ENCODE results near the gene SELENOO.

The SELENOO gene

DNA sequence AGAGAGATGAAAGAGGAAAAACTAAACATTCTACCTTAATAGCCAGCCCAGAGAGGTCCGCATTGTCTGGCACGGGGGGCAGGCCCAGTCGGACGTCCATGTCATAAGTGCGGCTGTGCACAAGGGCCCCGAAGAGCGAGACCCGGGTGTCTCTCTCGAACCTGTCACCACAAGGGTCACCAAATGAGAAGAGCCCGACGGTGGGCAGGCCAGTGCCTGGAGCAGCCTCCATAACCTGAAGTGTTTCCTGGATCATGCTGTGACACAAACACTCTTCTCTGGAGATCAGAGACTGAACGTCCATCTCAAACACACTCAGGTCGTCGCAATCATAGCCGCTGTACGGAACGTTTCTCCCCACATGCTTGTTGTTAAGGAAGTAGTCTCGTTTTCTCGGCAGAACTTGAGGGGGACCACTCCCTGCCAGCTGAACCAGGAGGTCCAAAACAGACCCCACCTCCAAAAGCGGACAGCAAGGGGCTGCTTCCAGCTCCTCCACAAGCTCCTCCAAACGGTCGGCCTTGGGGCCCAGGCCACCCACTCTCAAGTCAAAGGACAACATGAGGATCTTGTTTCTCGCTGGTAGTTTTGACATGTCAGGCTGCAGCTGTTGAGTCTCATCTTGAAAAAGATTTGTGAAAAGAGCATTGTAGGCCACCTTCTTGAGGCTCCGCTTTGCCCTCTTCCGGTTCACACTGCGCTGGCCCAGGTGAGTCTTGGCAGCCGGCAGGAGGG is 43.0 kb downstream of the SELENOO start:
- no peak for DNase-seq

DNA sequence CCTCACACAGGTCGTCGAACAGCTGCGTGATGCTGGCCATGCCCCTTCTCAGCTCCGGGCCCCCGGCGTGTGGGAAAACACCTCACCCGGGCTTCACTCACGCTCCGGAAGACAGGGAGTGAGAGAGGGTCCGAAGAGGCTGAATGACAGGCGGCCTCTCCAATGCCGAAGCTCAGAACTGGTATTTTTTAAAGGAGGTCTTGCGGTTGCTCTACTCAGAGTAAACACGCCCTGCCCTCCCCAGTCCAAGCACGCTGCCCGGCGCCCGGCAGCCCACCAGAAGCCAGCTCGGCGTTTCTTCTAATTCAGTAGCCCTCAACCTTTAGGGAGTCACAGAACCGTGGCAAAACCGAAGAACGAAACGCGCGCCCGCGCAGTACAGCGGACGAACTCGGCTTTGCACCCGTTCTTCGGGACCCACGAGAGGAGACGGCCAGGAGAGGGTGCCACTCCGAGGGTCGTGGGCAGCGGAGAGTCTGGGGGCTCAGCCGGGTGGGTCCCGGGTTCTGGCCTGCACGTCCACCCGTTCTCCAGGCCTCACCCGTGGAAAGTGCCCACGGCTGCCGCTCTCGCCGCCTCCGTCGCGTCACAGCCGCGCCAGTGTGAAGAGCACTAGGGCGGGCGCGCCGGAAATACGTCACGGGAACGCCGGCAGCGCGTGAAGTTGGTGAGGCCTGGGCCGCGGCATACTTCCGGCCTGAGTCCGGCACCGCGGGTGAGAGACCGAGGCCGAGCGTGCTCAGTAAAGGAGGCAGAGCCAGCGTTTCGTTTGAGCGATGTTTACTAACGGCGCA is 43.8 kb downstream of the SELENOO start, which contains the start of gene TUBGCP6:
Gene TUBGCP6, minus strand, starts transcription at position 604 of the 794 bp plus-strand sequence. Its CDS starts 564 bp downstream, at position 40.
- DNase-seq = peak; percentile 92 to 95

DNA sequence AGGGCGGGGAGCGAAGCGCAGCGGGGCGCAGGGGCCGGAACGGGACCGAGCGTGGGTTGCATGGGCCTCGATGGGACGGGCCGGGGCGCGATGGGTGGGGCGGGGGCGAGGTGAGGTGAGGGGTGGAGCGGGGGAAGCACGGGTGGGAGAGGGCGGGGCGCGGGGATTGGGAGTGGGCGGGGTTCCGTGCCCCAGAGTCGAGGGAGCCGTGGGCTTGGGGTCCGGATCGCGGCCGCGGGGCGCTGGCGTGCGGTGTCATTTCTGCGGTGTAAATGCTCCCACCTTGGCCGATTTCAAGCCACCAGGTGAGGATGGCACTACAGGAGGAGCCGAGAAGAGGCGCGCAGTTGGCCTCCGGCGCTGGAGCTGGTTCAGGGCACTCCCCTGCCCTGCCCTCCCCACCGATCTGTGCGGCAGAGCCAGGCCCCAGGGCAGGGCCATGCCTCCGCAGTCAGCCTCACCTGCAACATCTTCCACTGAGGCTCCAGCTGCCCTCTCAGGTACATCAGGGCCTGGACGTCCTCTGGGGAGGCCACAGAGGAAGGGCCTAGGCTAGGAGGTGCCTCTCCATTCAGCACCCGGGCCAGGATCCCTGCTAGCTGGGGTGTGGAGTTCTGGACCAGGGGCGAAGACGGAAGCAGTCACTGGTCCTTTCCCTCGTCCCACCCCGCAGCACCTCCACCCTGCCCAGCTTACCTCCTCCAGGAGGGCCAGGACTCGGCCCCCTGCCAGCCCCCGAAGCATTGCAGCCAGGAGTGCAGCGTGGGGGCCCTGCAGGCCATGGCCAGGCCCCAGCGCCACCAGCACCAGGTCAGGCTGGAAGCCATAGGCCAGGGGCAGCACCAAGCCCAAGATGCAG is 44.6 kb downstream of the SELENOO start:
- DNase-seq = no peak

DNA sequence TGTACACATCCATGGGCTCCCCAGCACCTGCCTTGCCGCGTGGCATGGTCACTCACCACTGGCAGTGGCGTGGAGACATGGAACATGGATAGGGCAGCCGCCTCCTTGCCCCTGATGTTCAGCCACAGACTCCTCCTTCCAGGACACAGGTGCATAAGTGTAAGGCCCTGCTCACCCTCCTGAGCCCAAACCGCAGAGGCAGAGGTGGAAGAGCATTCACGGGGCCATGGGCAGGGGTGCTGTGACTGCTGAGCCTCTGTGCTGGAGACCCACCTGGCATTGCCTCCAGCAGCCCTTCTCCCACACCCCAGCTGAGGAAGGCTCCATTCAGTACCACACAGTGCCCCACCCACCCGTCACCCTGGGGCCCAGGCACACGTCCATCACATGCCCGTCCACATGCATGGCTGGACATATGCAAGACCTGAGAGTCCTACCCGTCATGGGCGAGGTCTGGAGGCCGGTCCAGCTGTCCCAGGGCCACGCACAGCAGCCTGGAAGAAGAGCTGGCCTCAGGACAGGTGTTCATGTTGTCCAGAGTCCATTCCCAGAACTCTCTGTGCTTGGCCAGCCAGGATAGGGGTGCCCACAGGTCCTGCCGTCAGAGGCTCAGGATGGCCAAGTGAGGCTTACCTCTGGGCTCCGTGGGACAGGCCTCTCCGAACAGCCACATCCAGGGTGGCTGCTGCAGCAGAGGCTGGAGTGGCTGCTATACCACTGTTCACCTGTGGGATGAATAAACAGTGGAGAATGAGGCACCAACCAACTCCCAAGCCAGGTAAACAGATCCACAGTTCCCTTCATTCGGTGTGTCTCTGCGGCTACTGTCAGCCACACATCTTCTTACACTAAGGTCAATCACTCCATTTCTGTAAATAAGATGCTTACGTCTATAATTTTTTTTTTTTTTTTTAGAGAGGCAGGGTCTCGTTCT is 45.7 kb downstream of the SELENOO start:
- DNase-seq = no peak

DNA sequence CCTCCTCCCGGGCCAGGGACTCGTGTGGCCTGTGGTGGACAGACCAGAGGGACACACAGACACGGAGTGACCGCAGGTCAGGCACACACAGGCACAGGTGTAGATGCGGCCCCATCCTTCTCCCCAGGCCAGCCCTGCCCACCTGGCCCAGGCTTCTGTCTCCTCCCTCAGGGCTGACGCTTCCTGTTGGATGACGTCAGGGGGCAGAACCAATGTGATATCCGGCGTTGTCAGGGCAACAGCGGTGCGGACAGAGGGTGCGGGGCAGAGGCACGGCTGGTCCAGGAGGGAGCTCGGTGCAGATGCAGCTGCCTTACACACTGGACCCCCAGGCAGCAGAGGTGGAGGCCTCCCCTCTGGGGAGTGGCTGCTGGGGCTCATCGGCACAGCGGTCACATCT is 46.9 kb downstream of the SELENOO start:
- peak in 1 of 2 experiments; percentile 16 for DNase-seq

DNA sequence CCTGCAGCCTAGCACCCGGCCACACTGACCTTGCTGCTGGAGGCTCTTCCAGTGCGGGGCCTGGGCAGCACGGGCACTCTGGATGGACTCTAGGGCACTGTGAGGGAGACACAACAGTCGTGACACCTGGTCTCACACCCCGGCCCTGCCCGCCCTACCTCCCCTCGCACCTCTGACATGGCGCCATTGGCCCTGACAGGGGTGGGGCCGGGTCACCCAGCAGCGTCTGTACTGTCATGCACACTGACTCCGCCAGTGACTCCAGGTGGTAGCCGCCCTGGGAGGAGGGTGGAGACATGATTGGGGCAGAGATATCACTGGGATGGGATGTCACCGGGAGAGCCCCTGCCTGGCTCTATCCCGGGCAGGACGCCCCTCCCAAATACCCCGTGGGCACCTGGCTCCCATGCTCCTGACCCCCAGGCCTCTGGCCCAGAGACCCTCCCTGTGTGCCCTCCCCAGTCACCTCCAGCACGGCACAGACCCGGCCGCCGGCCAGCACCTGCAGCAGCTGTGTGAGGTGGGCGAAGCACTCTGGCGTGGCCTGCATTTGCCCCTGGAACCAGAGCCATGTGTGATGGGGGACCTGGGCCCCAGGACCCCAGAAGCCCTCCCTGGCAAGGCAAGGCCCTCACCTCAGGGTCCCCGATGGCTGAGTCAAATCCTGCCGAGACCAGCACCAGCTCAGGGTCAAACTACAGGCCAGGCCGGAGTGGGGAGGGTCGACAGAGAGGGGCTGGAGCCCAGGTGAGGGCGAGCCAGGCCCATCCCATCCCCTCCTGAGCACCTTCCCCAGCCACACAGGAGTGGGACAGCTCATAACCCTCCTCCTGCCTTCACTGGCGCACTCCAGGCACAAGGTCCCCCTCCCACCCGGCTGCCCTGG is 47.6 kb downstream of the SELENOO start:
- DNase-seq = no peak

DNA sequence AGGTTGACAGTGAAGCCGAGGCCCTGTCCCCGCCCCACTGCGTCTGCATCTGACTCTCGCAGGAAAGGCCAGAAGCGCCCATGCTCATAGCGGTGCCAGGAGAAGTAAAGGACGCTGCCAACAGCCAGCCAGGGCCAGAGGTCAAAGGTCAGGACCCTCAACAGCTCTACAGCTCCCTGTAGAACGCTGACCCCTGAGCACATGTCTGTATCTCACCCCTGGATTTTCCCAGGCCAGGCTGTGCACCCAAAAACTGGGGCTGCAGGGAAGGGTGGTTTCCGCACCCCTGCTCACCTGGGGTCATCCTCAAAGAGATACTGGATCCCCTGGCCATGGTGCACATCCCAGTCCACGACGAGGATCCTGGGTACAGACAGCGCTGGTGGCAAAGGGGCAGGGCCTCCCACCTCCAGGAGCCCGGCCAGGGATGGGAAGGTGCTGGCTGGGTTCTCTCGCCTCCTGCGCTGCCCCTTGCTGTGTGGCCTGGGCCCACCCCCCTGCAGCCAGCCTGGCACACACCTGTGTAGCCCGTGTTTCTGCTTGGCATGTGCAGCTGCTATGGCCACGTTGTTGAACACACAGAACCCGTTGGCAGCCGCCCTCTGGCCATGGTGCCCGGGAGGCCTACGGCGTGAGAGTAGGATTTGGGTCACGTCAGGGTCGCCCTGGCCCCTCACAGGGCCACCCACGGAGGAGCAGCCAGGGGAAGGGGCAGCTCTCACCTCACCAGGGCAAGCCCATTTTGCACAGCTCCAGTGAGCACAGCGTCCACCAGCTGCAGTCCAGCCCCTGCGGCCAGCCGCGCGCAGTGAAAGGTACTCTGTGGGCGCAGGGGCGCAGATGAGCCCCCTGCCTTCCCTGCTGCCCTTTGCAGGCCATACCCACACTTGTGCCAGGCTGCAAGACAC is 48.8 kb downstream of the SELENOO start:
- no peak for DNase-seq

DNA sequence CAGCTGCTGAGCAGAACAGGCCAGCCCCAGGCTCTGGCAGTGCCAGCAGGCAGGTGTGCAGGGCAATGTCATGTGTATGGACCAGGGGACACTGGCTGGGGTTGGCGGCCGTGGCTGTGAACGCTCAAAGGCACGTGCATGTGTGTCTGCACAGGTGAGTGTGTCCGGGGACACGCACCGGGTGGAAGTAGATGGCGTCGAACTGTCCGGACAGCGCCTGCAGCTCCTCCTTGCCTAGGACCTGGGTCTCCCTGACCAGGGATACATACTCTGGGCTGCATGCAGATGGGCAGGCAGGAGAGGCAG is 49.4 kb downstream of the SELENOO start:
- DNase-seq = no peak

DNA sequence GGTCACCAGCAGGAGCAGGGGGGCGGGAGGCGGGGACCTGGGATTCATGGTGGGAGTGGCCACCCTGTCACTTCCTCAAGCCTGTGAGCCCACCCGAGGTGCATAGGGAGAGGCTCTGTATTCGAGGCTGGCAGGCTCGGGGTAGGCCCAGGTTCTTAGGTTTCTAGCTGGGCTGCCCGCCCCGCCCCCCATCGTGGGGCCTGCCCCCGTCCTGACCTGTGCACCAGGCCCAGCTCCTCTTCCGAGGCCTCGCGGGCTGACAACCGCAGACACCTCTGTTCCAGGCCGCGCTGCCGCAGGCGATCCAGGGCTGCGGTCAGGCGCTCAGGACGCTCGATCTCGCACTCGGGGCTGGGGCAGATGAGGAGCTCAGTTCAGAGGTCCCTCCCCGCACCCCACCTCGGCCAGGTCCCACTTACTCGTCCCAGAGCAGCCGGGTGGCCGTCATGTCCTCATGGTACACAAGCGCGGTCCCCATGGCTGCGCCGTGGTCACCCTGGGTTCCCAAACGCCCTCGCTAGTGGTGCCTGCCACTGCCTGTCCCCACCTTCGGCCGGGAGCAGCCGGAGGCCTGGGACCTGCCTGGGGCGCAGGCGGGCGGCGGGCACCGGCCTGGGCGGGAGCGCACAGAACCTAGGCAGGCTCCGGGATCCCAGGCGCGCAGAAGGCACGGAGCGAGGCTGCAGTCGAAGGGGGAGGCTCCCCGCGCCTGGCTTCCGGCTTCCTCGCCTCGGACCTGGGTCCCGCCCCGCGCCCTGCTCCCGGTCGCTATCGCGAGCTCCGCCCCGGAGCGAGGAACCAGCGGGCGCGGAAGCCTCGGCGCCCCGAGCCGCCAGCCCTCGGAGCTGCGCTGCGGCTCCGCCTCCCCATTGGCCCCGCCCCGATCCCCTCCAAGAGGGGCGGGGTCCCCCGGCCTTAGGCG is 50.0 kb downstream of the SELENOO start, which contains the start of gene HDAC10:
Gene HDAC10, minus strand, starts transcription at position 711 of the 922 bp plus-strand sequence. Its CDS starts 233 bp downstream, at position 478.
- DNase-seq = peak; percentile 73 to 80

DNA sequence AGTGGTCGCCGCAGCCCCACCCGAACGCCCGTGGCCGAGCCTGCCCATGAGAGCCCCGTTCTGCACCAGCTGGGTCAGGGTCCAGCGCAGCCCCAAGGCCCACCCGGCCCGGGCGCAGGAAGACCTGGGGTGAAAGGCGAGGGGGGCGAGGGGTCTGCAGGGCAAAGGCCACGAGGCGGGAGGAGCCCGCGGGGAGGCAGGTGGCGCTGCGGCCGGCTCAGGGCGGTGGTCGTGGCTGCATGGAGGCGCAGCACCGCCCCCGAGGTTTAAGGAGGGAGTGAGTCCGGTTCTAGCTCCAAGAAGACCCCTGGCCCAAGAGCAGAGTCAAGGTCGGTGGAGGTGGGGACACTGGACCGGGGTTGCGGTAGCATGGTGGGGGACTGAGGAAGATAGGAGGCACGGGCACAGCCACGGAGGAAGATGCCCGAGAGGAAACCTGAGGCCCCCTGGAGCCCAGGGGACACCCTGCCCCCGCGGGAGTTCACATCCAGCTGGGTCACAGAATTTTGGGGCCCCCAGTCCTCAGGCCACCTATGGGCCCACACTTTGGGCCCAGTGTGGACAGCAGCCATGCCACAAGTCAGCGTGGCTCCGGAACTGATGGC is 50.8 kb downstream of the SELENOO start:
- no peak for DNase-seq

DNA sequence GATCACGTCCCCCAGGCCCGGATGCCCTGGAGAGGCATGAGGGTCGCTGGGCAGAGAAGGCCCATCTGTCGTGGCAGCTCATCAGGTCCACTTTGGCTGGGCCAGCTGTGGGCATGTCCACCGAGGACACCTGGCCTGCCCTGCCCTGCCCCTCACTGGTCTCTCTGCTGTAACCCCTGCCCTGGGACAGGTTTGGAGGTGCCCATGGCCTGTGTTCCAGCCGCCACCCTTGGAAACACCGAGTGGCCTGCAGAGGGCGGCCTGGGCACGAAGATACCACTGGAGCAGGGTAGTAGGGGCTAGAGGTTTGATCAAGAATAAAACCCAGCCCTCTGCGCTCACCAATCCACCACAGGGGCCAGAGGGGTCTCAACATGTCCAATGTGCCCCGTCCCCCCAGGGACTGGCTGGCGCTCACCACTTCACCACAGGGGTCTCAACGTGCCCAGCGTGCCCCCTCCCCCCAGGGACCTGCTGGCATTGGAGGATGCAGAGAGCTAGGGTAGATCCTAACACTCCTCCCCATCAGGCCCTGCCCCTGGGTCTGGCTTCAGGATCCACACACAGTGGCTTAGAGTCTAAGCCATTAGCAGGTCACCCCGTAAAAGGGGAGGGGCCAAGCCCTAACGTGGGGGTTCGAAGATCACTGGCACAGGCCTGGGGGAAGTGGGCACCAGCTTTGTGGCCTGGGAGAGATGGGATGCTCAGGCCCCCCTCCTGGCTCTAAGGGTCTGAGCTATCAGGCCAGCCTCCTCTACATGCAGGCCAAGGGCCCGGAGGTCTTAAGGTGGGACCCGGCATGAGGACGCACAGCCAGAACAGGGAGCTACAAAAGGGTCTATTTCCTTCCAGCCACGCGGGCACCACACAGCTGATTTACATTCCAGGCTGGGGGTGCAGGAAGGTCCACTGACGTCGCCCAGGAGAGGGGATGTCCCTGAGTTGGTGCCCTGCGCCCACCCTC is 51.6 kb downstream of the SELENOO start:
- DNase-seq = peak; percentile 66 to 68

DNA sequence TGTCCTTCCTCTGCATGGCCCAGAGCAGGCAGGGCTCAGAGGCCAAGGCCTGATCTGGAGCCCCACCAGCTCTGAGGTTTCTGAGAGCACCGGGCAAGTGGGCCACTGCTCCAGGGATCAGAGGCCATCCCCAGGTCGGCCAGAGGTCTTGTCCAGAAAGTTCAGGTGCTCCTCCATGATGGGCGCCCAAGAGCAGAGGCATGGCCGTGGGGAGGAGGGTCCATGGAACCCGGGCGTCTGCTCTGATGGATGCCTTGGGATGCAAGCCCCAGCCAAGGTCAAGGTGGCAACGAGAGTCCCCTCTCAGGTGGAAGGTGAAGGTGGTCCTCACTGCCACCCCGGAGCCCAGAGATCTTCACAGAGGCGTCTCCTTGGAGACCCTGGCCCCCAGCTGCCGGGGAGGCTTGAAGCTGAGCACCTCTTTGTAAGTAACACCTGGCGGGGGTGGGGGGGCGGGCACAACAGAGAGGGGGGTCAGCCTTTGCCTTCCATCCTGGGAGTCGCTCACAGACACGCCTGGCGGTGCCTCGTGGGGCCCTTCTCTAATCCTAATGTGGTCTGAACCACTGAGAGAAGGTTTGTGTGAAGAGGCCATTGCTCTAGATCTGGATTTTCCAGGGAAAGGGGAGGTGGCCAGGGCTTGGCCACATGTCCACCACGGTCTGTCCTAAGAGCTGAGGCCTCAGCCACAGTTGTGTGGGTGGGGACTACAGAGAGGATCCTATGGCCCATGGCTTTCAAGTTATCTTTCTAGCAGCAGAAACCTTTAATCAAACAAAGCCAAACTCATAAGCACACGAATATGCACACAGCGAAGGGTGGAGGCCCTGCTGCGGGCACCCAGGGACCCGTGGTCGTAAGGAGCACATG is 52.5 kb downstream of the SELENOO start:
- DNase-seq = no peak

DNA sequence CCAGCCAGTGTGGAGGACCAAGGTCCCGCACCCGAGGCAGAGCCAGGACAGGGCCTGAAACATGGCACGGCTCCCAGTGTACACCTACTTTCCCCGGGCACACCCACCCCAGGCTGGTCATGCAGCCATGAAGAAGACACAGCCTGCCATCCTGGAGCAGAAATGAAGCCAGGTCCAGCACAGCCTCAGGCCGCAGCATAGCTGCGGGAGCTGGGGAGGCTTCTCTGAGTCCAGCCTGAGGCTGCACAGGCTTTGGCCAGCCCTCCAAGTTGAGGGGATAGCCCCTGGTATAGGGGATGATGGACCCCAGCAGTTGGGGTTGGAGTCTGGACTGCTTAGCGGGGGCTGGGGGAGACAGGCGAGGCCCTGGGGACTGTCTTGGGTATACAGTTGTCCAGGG is 53.1 kb downstream of the SELENOO start:
- no peak for DNase-seq

DNA sequence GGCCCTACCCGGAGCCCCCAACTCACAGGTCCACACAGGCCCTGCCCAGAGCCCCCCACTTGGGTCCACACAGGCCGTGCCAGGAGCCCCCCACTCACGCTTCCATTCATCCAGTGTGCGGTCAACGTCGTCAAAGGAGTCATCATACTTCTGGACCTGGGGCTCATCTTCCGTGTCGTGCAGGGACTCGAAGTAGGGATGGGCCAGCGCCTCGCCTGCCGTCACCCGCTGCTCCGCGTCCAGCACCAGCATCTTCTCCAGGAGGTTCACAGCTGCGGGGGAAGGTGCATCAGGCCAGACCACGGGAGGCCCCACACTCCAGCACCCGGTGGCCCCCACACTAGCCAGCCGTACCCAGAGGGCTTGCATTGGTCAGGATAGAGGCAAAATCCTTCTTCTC is 54.3 kb downstream of the SELENOO start:
- DNase-seq = no peak

DNA sequence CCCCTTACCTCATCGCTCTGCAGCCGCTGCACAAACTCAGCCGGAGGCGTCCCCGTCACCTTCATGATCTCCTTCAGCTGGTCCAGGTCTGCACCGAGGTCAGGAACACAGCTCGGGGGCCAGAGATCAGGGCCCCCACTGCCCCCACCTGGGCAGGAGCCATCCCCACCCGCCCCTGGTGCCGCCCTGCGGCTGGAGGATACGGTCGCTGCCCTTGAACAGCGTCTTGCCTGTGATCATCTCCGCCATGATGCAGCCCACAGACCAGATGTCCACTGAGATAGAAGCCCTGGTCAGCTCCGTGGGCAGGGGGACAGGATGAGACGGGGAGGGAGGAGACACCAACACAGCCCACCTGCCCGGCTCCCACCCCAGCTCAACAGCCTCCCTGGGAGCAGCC is 54.8 kb downstream of the SELENOO start:
- DNase-seq = no peak

DNA sequence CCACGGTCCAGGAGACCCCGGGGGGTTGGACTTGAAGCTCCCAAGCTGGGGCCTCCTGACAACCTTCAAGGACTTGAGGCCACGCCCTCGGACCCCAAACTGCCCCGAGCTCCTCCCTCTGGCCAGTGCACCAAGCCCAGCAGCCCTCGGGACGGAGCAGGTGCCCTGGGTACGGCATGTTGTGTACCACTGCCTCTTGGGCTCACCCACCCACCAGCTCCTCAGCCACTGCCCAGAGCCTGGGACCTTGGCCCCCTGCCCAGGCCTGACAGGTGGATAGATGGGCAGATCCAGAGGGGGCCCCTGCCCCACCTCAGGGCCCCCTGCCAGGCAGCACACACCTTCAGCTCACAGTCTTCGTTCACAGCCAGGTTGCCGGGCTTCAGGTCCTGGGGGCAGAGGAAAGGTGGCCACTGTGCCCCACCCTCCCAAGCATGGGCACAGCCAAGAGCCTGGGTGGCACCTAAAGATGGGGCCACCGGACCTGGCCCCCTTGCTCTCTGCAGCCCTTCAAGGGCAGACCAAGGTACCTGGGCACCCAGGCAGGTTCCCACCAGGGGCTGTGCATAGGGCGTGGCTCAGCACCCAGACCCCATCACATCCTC is 55.5 kb downstream of the SELENOO start:
- DNase-seq = no peak

Data from stimulated activated CD4-positive, alpha-beta T cell treated with anti-CD3 and anti-CD28 coated beads, Interleukin-4, amount 100 ng/mL, for 4 hours (primary cell).